ENCODE data around the gene EPB41L5.

Gene EPB41L5

DNA sequence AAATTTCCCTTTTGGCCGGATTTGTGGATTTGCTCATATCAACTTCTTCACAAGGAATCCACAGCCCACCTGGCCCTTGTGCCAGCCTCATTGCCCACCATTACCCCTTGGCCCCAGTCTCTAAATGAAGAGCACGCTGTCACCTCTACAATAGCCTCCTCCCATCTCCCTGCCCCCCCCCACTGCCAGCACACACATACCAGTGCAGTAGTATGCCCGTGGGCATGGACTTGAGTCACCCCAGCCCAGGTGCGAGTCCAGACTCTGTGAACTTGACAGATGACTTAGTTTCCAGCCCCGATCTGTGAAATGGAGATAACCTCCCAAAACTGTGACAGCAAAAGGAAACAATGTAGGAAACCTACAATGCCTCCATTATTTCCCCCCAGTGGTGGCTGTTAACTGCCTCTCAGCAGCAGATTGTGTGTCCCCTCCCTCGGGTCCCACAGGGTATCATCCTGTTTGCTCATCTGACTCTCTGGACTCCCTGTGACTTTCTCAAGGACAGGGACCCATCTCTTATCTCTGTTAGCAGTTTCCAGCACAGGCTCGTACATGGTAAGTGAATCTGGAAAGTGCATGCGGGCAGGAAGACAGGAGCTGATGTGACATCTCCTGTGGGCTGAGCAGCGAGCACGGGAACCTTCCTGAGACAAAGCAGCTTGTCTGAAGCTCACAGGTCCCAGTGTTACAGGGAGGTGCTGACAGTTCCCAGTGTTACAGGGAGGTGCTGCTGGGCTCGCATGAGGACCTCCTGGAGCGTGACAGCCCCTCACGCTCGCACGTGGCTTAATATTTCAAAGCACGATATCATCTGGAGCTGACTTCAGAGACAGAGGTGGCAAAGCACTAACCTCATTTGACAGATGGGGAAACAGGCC is 214.5 kb downstream of the EPB41L5 start:
- peak; percentile 27 for DNase-seq

DNA sequence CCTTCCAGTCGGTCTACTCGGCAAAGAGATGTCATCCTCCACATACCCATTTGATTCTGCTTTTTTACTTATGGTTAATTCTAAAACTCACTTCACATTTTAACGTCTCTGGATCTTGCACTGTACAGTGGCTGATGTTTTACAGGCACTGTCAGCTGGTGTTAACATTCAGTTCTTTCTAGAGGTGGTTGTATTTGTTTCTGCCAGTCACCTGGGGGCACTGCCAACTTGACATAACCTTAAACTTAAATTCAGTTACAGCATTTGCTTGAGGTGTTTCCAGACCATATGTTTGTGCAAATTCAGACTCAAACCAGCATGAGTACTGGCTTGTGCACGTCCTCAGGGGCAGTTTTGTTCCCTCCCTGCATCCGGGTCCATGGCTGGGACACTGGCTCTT is 215.6 kb downstream of the EPB41L5 start:
- DNase-seq = no peak

All from stimulated activated CD4-positive, alpha-beta T cell treated with anti-CD3 and anti-CD28 coated beads, Interleukin-4, amount 100 ng/mL, for 24 hours (primary cell).